ENCODE results near the gene NFIC. TPM values are rescaled to one million over a fixed set of nuclear protein-coding genes. Genes with fewer than 3 reads are reported as not detected.
A peak's percentile ranks its signal among the peaks of the same experiment; 100 is the strongest.

NFIC gene
- total and polyA plus RNA-seq, 4 donors: 40.4 to 208 (median 49.8) TPM

DNA sequence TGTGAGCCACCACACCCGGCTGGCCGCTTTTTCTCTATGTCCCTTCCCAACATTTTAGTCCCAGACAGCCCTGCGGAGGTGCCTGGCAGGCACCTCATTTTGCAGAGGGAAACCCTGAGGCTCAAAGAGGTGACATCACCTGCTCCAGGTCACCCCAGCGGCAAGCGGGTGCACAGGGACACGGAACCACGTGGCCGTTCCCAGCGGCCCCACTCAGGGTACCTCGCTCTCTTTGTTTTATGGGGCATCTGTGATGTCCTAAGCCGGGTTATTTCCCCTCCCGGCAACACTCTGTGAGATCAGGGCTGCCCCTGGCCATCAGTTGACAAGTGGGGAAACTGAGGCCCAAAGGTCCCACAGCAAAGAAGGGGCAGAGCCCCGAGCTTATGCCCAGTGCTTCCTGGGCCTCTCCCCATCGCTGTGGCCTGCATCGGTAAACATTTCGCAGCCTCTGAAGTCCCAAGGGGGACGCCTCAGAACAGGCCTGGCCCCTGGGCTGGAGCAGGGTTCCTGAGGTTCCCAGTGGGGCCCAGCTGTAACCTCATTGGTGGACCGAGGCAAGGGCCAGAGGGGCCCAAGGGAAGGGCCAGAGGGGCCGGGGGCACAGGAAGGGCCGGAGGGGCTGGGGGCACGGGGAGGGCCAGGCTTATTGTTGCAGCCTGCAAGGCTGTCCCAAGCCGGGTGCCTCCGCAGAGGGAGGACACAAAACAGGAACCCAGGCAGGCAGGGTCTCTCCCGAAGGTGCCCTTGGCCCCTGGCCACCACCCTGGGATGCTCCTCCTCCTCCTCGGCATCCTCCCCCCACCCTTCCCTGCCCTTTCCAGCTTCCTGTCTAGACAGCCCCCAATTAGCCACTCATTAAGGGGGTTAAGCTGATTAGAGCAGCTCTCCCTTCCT is 75.0 kb downstream of the NFIC start:
- no peaks in the 10 kb centered on the region for H3K27me3 ChIP-seq (ENCODE audit: control insufficient read depth in 3 of 3, insufficient read depth in 3 of 3, low read length in 2 of 3)
- 81 to 91% methylated on average over 25 of the region's 25 CpGs for WGBS, 2 donors
- peaks cover 5 to 58% (median 24%) of the 10 kb centered on the region in 4 donors for H3K36me3 ChIP-seq (ENCODE audit: control insufficient read depth in 4 of 4, insufficient read depth in 4 of 4, low read length in 4 of 4)
- no peaks in the 10 kb centered on the region for H3K9me3 ChIP-seq (ENCODE audit: control insufficient read depth in 4 of 4, insufficient read depth in 3 of 4, low read length in 3 of 4)
- no peak overlapping the region for H3K9ac ChIP-seq (ENCODE audit: insufficient read depth in 1 of 2, low read length in 2 of 2)
- ATAC-seq (ENCODE audit: insufficient read depth, low FRiP score) (no peak), DNase-seq (no peak)
- no peak overlapping the region for H3K27ac ChIP-seq (ENCODE audit: low read depth in 1 of 2, low read length in 1 of 2)
- peaks cover 0 to 20% (median 10%) of the 10 kb centered on the region in 5 donors for H3K4me1 ChIP-seq (ENCODE audit: control insufficient read depth in 5 of 5, insufficient read depth in 5 of 5, low read length in 5 of 5)
- TF ChIP-seq CTCF (IDR thresholded peaks at IDR 0.05; ENCODE audit: control extremely low read depth, extremely low read depth): no peak
- no peak overlapping the region for H3K4me3 ChIP-seq

DNA sequence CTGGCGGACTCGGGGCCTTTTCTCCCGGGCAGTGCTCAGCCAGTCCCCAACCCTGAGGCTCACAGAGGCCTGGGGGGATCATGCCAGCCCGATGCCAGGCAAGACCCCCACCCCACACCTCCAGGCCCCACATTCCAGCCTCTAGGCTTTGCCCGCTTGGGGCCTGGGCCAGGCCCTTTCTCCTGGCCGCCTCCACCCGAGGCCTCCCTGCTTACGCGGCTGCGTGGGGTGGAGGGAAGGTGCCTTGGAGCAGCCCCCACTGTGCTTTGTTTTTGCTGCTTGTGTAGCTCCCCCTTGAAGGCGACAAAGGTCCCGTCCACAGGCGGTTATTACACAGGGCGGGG is 75.6 kb downstream of the NFIC start:
- Histone ChIP-seq H3K36me3 (ENCODE audit: control insufficient read depth in 4 of 4, insufficient read depth in 4 of 4, low read length in 4 of 4) (peaks cover 5 to 55% (median 23%) of the 10 kb centered on the region in 4 donors), H3K27ac (ENCODE audit: low read depth in 1 of 2, low read length in 1 of 2) (peak overlapping the region in 1 of 2 donors; percentile 48), H3K27me3 (ENCODE audit: control insufficient read depth in 3 of 3, insufficient read depth in 3 of 3, low read length in 2 of 3) (no peaks in the 10 kb centered on the region), H3K4me3 (no peak overlapping the region), H3K4me1 (ENCODE audit: control insufficient read depth in 5 of 5, insufficient read depth in 5 of 5, low read length in 5 of 5) (peaks cover 0 to 20% (median 10%) of the 10 kb centered on the region in 5 donors), H3K9me3 (ENCODE audit: control insufficient read depth in 4 of 4, insufficient read depth in 3 of 4, low read length in 3 of 4) (no peaks in the 10 kb centered on the region), H3K9ac (ENCODE audit: insufficient read depth in 1 of 2, low read length in 2 of 2) (no peak overlapping the region)
- 79 to 86% methylated on average over 14 of the region's 14 CpGs for WGBS, 2 donors
- DNase-seq: no peak
- no peak for TF ChIP-seq CTCF (IDR thresholded peaks at IDR 0.05; ENCODE audit: control extremely low read depth, extremely low read depth)
- ATAC-seq (ENCODE audit: insufficient read depth, low FRiP score): no peak

- no peak overlapping the region for H3K27ac ChIP-seq (ENCODE audit: low read depth in 1 of 2, low read length in 1 of 2)
- no peaks in the 10 kb centered on the region for H3K9me3 ChIP-seq (ENCODE audit: control insufficient read depth in 4 of 4, insufficient read depth in 3 of 4, low read length in 3 of 4)
- no peaks in the 10 kb centered on the region for H3K27me3 ChIP-seq (ENCODE audit: control insufficient read depth in 3 of 3, insufficient read depth in 3 of 3, low read length in 2 of 3)
- H3K4me3 ChIP-seq: no peak overlapping the region
- no peak for TF ChIP-seq CTCF (IDR thresholded peaks at IDR 0.05; ENCODE audit: control extremely low read depth, extremely low read depth)
- no peak overlapping the region for H3K9ac ChIP-seq (ENCODE audit: insufficient read depth in 1 of 2, low read length in 2 of 2)
- 92 to 95% methylated on average over 15 of the region's 15 CpGs for WGBS, 2 donors
- ATAC-seq (ENCODE audit: insufficient read depth, low FRiP score) (no peak), DNase-seq (no peak)
- H3K4me1 ChIP-seq (ENCODE audit: control insufficient read depth in 5 of 5, insufficient read depth in 5 of 5, low read length in 5 of 5): peaks cover 0 to 20% (median 10%) of the 10 kb centered on the region in 5 donors
- peaks cover 5 to 58% (median 23%) of the 10 kb centered on the region in 4 donors for H3K36me3 ChIP-seq (ENCODE audit: control insufficient read depth in 4 of 4, insufficient read depth in 4 of 4, low read length in 4 of 4)
Measured at GRCh38 chr19:3442487-3443071, 76.2 kb downstream of the NFIC start.
